GM18505 (cell line): ENCODE data around the gene ADAMTS15.

Experiments
- ATAC-seq: cut with Tn5 transposase; IDR thresholded peaks from one replicate; pipeline ENCODE4 v1.9.1; 2021; ENCODE audit not compliant: unreplicated experiment
- POLR2A ChIP-seq: IDR thresholded peaks from 4 replicates; pipeline ENCODE4 v1.6.1; 2011; ENCODE audit warnings: borderline replicate concordance; ENCODE audit not compliant: insufficient read depth, insufficient read length; ENCODE audit errors: extremely low read depth

ADAMTS15 gene

GRCh38 chr11:130413405-130414106, 34.9 kb upstream of the ADAMTS15 start:
- ATAC-seq, result no peak

GRCh38 chr11:130414107-130415080, 34.1 kb upstream of the ADAMTS15 start:
- no peak for ATAC-seq

More at GRCh38 chr11:130413405-130414106, 34.9 kb upstream of the ADAMTS15 start:
- no peak for TF ChIP-seq POLR2A

GRCh38 chr11:130415731-130416529, 32.5 kb upstream of the ADAMTS15 start:
- no peak for TF ChIP-seq POLR2A
- ATAC-seq, result no peak

More at GRCh38 chr11:130414107-130415080, 34.1 kb upstream of the ADAMTS15 start:
- TF ChIP-seq POLR2A, result no peak

- no peak for TF ChIP-seq POLR2A
Observed at GRCh38 chr11:130416530-130416882, 31.9 kb upstream of the ADAMTS15 start.

GRCh38 chr11:130416906-130417305, 31.5 kb upstream of the ADAMTS15 start:
- ATAC-seq, result no peak
- TF ChIP-seq POLR2A, result no peak

More at GRCh38 chr11:130416530-130416882, 31.9 kb upstream of the ADAMTS15 start:
- ATAC-seq, result no peak

- no peak for TF ChIP-seq POLR2A
- no peak for ATAC-seq
Observed at GRCh38 chr11:130418210-130418609, 30.2 kb upstream of the ADAMTS15 start.

GRCh38 chr11:130418756-130419155, 29.7 kb upstream of the ADAMTS15 start:
- no peak for TF ChIP-seq POLR2A
- ATAC-seq, result no peak

- no peak for TF ChIP-seq POLR2A
- ATAC-seq, result no peak
Observed at GRCh38 chr11:130420478-130421198, 27.8 kb upstream of the ADAMTS15 start.

GRCh38 chr11:130421199-130421585, 27.3 kb upstream of the ADAMTS15 start:
- ATAC-seq, result no peak
- TF ChIP-seq POLR2A, result no peak

- TF ChIP-seq POLR2A, result no peak
- ATAC-seq, result no peak
Observed at GRCh38 chr11:130421697-130422096, 26.7 kb upstream of the ADAMTS15 start.

- no peak for TF ChIP-seq POLR2A
- ATAC-seq, result no peak
Observed at GRCh38 chr11:130422251-130422995, 26.0 kb upstream of the ADAMTS15 start.
